OCI-LY7 (cell line): ENCODE results near the gene KREMEN1. TPM values are rescaled to one million over a fixed set of nuclear protein-coding genes. Genes with fewer than 3 reads are reported as not detected.

Experiments
- BruUV-seq: library from RNA; stranded (reverse); fragments of 400-500 nt; replicated peaks from 2 replicates; lab custom pipeline; 2021; lab: Mats Ljungman, UMichigan
- CTCF ChIA-PET: fragments of 300-600 bp; sonication (Branson Sonifier 250); formaldehyde crosslinking; loops from one replicate; lab custom pipeline; 2022; ENCODE audit warnings: antibody characterized with exemption; ENCODE audit not compliant: unreplicated experiment; lab: Charles Lee
- POLR2A ChIA-PET: fragments of 300-600 bp; sonication (Branson Sonifier 250); formaldehyde crosslinking; loops from one replicate; lab custom pipeline; 2022; ENCODE audit warnings: antibody characterized with exemption; lab: Charles Lee
- DNase-seq: peaks from one replicate; pipeline ENCODE4 v3.0.0-alpha.2; 2015; ENCODE audit warnings: low spot score
- H2AFZ ChIP-seq: fragments of 200-600 bp; sonication (generic), shearing (Covaris generic); 2 replicates; pipeline ENCODE4 v1.6.1; 2014; ENCODE audit warnings: mild to moderate bottlenecking, antibody characterized with exemption, low read length, moderate library complexity
- H3K27ac ChIP-seq: fragments of 200-600 bp; sonication (generic); 2 replicates; pipeline ENCODE4 v1.5.1; 2014; ENCODE audit warnings: mixed run types, low read depth, mild to moderate bottlenecking, moderate library complexity, low read length, inconsistent platforms; ENCODE audit not compliant: poor library complexity, severe bottlenecking
- H3K36me3 ChIP-seq: fragments of 200-600 bp; sonication (generic); 2 replicates; pipeline ENCODE4 v1.6.1; 2014; ENCODE audit warnings: mild to moderate bottlenecking, antibody characterized with exemption, low read length, moderate library complexity, mixed read lengths; ENCODE audit not compliant: insufficient read depth
- H3K4me1 ChIP-seq: fragments of 200-600 bp; sonication (generic); 2 replicates; pipeline ENCODE4 v1.5.1; 2014; ENCODE audit warnings: mild to moderate bottlenecking, low read length; ENCODE audit not compliant: insufficient read depth, poor library complexity, severe bottlenecking
- H3K4me2 ChIP-seq: fragments of 200-600 bp; sonication (generic); 2 replicates; pipeline ENCODE4 v1.6.1; 2014; ENCODE audit warnings: mild to moderate bottlenecking, low read length
- H3K4me3 ChIP-seq: fragments of 200-600 bp; sonication (generic); 2 replicates; pipeline ENCODE4 v1.5.1; 2014; ENCODE audit warnings: mild to moderate bottlenecking, low read depth, low read length; ENCODE audit not compliant: poor library complexity, severe bottlenecking
- H3K79me2 ChIP-seq: fragments of 200-600 bp; sonication (generic); 2 replicates; pipeline ENCODE4 v1.6.1; 2016; ENCODE audit warnings: low read depth, mild to moderate bottlenecking, low read length, moderate library complexity, mixed read lengths; ENCODE audit not compliant: insufficient read depth
- H3K9me2 ChIP-seq: fragments of 200-600 bp; sonication (generic); 2 replicates; pipeline ENCODE4 v1.6.1; 2016; ENCODE audit warnings: mild to moderate bottlenecking, low read length, mixed read lengths; ENCODE audit not compliant: insufficient read depth
- H3K9me3 ChIP-seq: fragments of 200-600 bp; sonication (generic); 2 replicates; pipeline ENCODE4 v1.6.1; 2014; ENCODE audit warnings: mild to moderate bottlenecking, mixed run types, low read length, mixed read lengths
- H4K20me1 ChIP-seq: fragments of 200-600 bp; sonication (generic); 2 replicates; pipeline ENCODE4 v1.6.1; 2014; ENCODE audit warnings: mild to moderate bottlenecking, antibody characterized with exemption, low read length, moderate library complexity, mixed read lengths; ENCODE audit not compliant: insufficient read depth
- CTCF ChIP-seq: fragments of 200-600 bp; sonication (generic); conservative IDR thresholded peaks from 2 replicates; pipeline ENCODE4 v1.5.1; 2014; ENCODE audit warnings: mild to moderate bottlenecking, antibody characterized with exemption, low read length, moderate library complexity, mixed read lengths
- EZH2phosphoT487 ChIP-seq: fragments of 200-600 bp; sonication (generic); IDR thresholded peaks from 2 replicates; pipeline ENCODE4 v1.6.1; 2018; ENCODE audit warnings: low read depth, borderline replicate concordance, mild to moderate bottlenecking, mixed run types, antibody characterized with exemption, low read length, moderate library complexity, mixed read lengths
- intact Hi-C: fragments of 100-400 bp; cut with micrococcal nuclease; formaldehyde crosslinking; loops from one replicate; pipeline ENCODE4 v1.10.0; 2022; ENCODE audit not compliant: unreplicated experiment
- total RNA-seq, 2 experiments: library from RNA; depleted of rRNA in 1 of 2; stranded (reverse); fragments of >200 nt in 1 of 2; shearing (Covaris generic) in 1 of 2; gene quantifications; 2 replicates each; pipeline ENCODE4 v1.2.3, GENCODE V29; 2014 to 2022

Gene KREMEN1
- total RNA-seq, 2 experiments from 2014 or later = not detected

DNA sequence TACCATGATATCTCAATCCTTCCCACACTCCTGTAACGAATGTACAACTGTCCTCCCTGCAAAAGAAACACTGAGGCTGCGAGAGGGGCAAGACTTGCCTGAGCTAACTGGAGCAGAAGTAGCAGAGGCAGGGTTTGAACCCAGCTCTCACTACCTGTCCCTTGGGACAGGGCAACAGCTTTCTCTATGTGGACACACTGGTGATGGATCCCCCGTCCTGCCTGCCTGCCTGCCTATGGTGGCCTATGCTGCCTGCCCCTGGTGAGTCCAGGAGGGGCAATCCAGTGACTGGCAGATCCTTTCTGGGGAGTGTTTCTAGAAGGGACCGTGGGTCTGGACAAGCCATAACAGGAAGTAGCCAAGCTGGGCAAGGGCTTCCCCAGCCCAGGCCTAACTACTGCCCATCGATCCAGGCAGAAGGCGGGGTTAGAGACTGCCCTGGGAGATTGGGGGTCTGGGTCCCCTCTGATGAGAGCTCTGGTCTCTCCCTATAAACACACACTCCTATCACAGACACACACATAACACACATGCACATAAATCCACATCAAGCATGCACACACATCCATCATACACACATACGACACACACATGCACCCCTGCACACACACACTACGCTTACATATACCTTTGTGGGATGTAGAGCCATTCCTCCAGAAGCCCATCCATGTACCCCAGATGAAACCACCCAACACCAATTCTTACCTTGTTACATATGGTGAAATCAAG, 131.8 kb downstream of the KREMEN1 start:
- Histone ChIP-seq H4K20me1 (no peaks in the 10 kb centered on the region), H2AFZ (no peak overlapping the region), H3K4me3 (no peak overlapping the region), H3K79me2 (no peaks in the 10 kb centered on the region), H3K9me3 (no peaks in the 10 kb centered on the region), H3K4me1 (peaks cover 8% of the 10 kb centered on the region), H3K9me2 (no peaks in the 10 kb centered on the region), H3K27ac (no peak overlapping the region), H3K36me3 (no peaks in the 10 kb centered on the region), H3K4me2 (no peak overlapping the region)
- POLR2A ChIA-PET = no interaction called here
- CTCF ChIA-PET = no interaction called here
- intact Hi-C loops = no loop called here
- no peak for TF ChIP-seq EZH2phosphoT487
- TF ChIP-seq CTCF = no peak
- DNase-seq = no peak
- BruUV-seq = no TSS peak

GRCh38 chr22:29205252-29205593, 132.4 kb downstream of the KREMEN1 start:
- Histone ChIP-seq H3K4me1 (peaks cover 8% of the 10 kb centered on the region), H2AFZ (no peak overlapping the region), H4K20me1 (no peaks in the 10 kb centered on the region), H3K36me3 (no peaks in the 10 kb centered on the region), H3K27ac (no peak overlapping the region), H3K4me3 (no peak overlapping the region), H3K9me3 (no peaks in the 10 kb centered on the region), H3K4me2 (no peak overlapping the region), H3K79me2 (no peaks in the 10 kb centered on the region), H3K9me2 (no peaks in the 10 kb centered on the region)
- POLR2A ChIA-PET = no interaction called here
- intact Hi-C loops = no loop called here
- CTCF ChIA-PET = no interaction called here
- no TSS peak for BruUV-seq
- DNase-seq = no peak
- TF ChIP-seq EZH2phosphoT487 (no peak), CTCF (no peak)

DNA sequence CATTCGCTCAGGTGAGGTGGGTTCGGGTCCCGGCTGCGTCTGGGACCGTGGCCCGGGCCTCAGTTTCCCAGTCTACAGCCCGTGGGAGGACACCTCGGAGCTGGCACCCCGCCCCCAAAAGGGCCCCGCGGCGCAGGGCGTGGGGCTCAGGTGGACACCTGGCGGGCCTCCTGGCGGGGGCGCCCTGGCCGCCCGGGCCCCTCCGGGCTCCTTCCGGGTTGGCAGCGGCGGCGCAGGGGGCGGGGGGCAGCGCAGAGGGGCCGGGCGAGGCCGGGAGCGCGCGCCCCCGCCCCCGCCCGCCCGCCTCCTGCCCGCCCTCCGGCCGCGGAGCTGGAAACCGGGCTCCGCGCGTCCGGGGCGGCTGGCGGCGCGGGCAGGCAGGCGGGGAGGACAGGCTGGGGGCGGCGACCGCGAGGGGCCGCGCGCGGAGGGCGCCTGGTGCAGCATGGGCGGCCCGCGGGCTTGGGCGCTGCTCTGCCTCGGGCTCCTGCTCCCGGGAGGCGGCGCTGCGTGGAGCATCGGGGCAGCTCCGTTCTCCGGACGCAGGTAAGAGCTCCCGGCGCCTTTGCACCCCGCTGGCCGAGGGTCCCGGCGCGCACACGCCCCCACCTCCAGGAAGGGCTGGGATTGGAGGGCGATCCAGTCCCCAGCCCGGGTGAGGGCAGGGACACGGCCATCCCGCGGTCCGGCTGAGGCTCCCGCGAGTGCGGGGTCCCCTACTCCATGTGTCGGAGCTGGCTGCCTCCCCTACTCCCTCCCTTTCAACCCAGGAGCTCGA, 132.9 kb downstream of the KREMEN1 start, which contains the start of gene EMID1:
Gene EMID1 (plus strand): TSS at position 303 of the 778 bp plus-strand sequence. CDS start 143 bp downstream, at position 446.
- Histone ChIP-seq H3K79me2 (no peaks in the 10 kb centered on the region), H3K4me2 (no peak within 1 kb of the TSS), H3K4me1 (peaks cover 8% of the 10 kb centered on the region), H3K9me3 (no peaks in the 10 kb centered on the region), H3K4me3 (no peak within 1 kb of the TSS), H2AFZ (no peak within 1 kb of the TSS), H3K9me2 (no peaks in the 10 kb centered on the region), H4K20me1 (no peaks in the 10 kb centered on the region), H3K27ac (no peak within 1 kb of the TSS), H3K36me3 (no peaks in the 10 kb centered on the region)
- no TSS peak for BruUV-seq
- ChIA-PET CTCF (no interaction called here), POLR2A (no interaction called here)
- intact Hi-C loops = no loop called here
- no peak for TF ChIP-seq CTCF
- no peak for TF ChIP-seq EZH2phosphoT487
- no peak for DNase-seq
